A673 (cell line): ENCODE results near the gene PPP6R1. TPM values are rescaled to one million over a fixed set of nuclear protein-coding genes. Genes with fewer than 3 reads are reported as not detected.

Experiments
- BruUV-seq: library from RNA; stranded (reverse); fragments of 400-500 nt; replicated peaks from 2 replicates; lab custom pipeline; 2021; lab: Mats Ljungman, UMichigan
- CTCF ChIA-PET: fragments of 300-600 bp; sonication (Branson Sonifier 250); formaldehyde crosslinking; loops from one replicate; lab custom pipeline; 2022; ENCODE audit warnings: antibody characterized with exemption; lab: Charles Lee
- POLR2A ChIA-PET: fragments of 300-600 bp; sonication (Branson Sonifier 250); formaldehyde crosslinking; loops from one replicate; lab custom pipeline; 2022; ENCODE audit warnings: antibody characterized with exemption; ENCODE audit not compliant: low non-redundant PET; lab: Charles Lee
- DNase-seq: peaks from one replicate; pipeline ENCODE4 v3.0.0-alpha.2; 2015; ENCODE audit warnings: low spot score
- H3K27ac ChIP-seq: fragments of 200-600 bp; sonication (generic); 2 replicates; pipeline ENCODE4 v1.5.1; 2016; ENCODE audit warnings: mixed run types, low read depth, mild to moderate bottlenecking, mixed read lengths, antibody characterized with exemption, low read length; ENCODE audit not compliant: poor library complexity, severe bottlenecking
- H3K27me3 ChIP-seq: fragments of 200-600 bp; sonication (generic); replicated peaks from 2 replicates; pipeline ENCODE4 v1.6.1; 2017; ENCODE audit warnings: mixed run types, low read depth, mild to moderate bottlenecking, mixed read lengths, antibody characterized with exemption, low read length; ENCODE audit not compliant: insufficient read depth, poor library complexity
- H3K36me3 ChIP-seq: fragments of 200-600 bp; sonication (generic); 2 replicates; pipeline ENCODE4 v1.6.1; 2016; ENCODE audit warnings: mixed run types, mild to moderate bottlenecking, mixed read lengths, antibody characterized with exemption, low read length; ENCODE audit not compliant: insufficient read depth, poor library complexity, severe bottlenecking
- H3K4me1 ChIP-seq: fragments of 200-600 bp; sonication (generic); 2 replicates; pipeline ENCODE4 v1.6.1; 2017; ENCODE audit warnings: mixed run types, mild to moderate bottlenecking, mixed read lengths, antibody characterized with exemption, low read length; ENCODE audit not compliant: insufficient read depth, poor library complexity, severe bottlenecking
- H3K4me3 ChIP-seq: fragments of 200-600 bp; sonication (generic); 2 replicates; pipeline ENCODE4 v1.5.1; 2016; ENCODE audit warnings: low read depth, mixed run types, mild to moderate bottlenecking, mixed read lengths, low read length; ENCODE audit not compliant: poor library complexity, severe bottlenecking
- H3K9me3 ChIP-seq: fragments of 200-600 bp; sonication (generic); 2 replicates; pipeline ENCODE4 v1.6.1; 2016; ENCODE audit warnings: mixed run types, low read depth, mild to moderate bottlenecking, mixed read lengths, antibody characterized with exemption, low read length; ENCODE audit not compliant: poor library complexity, severe bottlenecking
- EZH2 ChIP-seq: fragments of 200-600 bp; sonication (generic); IDR thresholded peaks from 2 replicates; pipeline ENCODE4 v1.6.1; 2017; ENCODE audit warnings: borderline replicate concordance, low read depth, mild to moderate bottlenecking, mixed read lengths, antibody characterized with exemption, low read length; ENCODE audit not compliant: poor library complexity, severe bottlenecking
- intact Hi-C: fragments of 100-400 bp; cut with micrococcal nuclease; formaldehyde crosslinking; loops from one replicate; pipeline ENCODE4 v1.10.0; 2022; ENCODE audit not compliant: unreplicated experiment
- total RNA-seq: library from RNA; stranded (reverse); gene quantifications from 2 replicates; pipeline ENCODE4 v1.2.3, GENCODE V29; 2021
- TF ChIP-seq, protein P1 (sequence below): fragments of 300-800, 200-600 bp; sonication (generic); conservative IDR thresholded peaks from 2 replicates; pipeline ENCODE4 v1.5.1; 2017; ENCODE audit warnings: low read depth, mild to moderate bottlenecking, antibody characterized with exemption, low read length, moderate library complexity, mixed read lengths

Gene PPP6R1
- total RNA-seq, 1 experiment from 2014 or later, result 108 TPM

DNA sequence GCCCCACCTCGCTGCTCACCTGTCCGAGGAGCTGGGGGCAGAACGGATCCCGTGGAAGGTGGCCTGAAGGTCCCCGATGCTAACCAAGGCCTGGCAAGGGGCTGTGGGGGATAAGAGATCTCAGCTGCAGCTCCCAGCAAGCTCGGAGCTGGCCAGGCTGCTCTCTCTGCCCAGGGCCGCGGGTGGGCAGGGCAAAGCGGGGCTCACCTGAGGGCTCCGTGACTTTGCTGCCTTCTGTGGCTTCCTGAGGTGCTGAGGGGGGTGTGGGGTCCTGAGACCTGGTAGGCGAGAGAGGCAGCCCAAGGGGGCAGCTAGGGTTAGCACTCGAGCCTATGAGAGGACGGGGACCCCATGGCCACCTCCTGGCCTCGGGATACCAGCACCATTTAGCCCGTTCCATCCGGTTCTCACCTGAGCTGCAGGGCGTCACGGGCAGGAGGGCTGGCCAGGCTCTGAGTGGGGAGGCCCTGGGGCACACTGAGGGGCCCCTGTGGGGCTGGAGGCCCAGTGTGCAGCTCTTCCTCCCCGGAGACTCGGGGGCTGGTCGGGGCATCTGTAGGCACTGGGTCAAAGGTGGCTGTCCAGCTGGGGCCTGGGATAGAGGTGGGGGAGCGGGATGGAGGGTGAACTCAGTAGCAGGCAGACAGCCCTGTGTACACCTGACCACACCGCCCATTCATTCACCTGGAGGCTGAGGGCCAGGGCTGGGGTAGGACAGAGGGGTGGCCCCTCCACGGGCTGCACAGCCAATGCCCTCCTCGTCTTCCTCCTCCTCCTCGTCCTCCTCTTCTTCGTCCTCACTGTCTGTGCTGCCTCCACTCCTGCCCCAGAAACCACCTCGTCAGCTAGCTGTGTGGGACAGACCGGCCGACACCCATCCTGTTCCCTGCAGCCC, 27.2 kb downstream of the PPP6R1 start:
- Histone ChIP-seq H3K36me3 (peaks cover 47% of the 10 kb centered on the region), H3K27ac (no peak overlapping the region), H3K4me3 (no peak overlapping the region), H3K9me3 (no peaks in the 10 kb centered on the region), H3K27me3 (no peaks in the 10 kb centered on the region), H3K4me1 (no peaks in the 10 kb centered on the region)
- ChIA-PET CTCF (no interaction called here), POLR2A (no interaction called here)
- TF ChIP-seq, protein P1, sequence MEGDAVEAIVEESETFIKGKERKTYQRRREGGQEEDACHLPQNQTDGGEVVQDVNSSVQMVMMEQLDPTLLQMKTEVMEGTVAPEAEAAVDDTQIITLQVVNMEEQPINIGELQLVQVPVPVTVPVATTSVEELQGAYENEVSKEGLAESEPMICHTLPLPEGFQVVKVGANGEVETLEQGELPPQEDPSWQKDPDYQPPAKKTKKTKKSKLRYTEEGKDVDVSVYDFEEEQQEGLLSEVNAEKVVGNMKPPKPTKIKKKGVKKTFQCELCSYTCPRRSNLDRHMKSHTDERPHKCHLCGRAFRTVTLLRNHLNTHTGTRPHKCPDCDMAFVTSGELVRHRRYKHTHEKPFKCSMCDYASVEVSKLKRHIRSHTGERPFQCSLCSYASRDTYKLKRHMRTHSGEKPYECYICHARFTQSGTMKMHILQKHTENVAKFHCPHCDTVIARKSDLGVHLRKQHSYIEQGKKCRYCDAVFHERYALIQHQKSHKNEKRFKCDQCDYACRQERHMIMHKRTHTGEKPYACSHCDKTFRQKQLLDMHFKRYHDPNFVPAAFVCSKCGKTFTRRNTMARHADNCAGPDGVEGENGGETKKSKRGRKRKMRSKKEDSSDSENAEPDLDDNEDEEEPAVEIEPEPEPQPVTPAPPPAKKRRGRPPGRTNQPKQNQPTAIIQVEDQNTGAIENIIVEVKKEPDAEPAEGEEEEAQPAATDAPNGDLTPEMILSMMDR, result no peak
- TF ChIP-seq EZH2, result no peak
- intact Hi-C loops, result no loop called here
- no TSS peak for BruUV-seq
- DNase-seq, result no peak

DNA sequence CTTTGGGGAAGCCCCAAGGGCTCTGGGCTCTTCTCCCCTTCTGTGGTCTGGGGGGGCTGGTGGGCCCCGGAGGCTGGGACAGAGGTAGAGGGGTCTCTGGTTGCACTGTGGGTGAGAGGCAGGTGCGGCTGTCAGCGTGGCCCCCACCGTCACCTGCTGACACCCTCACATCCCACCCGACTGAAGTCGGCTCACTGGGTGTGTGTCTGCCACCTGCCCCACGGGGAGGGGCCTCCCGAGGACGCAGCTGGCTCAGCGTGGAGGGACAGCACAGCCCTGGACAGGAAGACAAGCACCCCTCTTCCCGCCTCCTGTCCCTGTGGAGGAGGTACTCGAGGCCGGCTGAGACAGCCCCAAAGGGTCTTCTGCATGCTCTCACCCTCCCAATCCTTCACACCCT, 28.0 kb downstream of the PPP6R1 start:
- ChIA-PET CTCF (no interaction called here), POLR2A (no interaction called here)
- H3K4me3 ChIP-seq, result no peak overlapping the region
- BruUV-seq, result no TSS peak
- H3K27me3 ChIP-seq, result no peaks in the 10 kb centered on the region
- no peaks in the 10 kb centered on the region for H3K4me1 ChIP-seq
- TF ChIP-seq, protein P1, result no peak
- TF ChIP-seq EZH2, result no peak
- peaks cover 38% of the 10 kb centered on the region for H3K36me3 ChIP-seq
- intact Hi-C loops, result no loop called here
- no peak for DNase-seq
- H3K9me3 ChIP-seq, result no peaks in the 10 kb centered on the region
- no peak overlapping the region for H3K27ac ChIP-seq

DNA sequence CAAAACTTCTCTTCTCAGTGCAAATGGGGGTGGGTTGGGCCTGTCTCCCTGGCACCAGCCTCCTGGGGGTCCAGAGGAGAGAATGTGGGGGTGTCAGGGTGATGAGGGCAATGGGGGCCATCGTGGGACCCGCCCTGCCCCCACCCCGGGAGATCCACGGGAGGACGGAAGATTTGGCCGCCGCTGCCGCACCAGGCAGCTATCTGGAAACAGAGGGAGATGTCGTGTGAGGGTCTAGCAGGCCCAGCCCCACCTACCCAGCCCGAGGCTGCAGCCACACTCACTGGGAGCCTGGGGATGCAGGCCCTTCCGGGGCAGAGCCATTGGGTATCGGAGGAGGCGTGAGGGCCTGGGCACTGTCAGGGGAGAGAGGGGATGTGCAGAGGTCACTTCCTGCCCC, 28.5 kb downstream of the PPP6R1 start:
- intact Hi-C loops, result no loop called here
- no TSS peak for BruUV-seq
- POLR2A ChIA-PET, result no interaction called here

More for the DNA sequence above, 28.5 kb downstream of the PPP6R1 start:
- Histone ChIP-seq H3K27ac (no peak overlapping the region), H3K27me3 (no peaks in the 10 kb centered on the region), H3K4me1 (no peaks in the 10 kb centered on the region), H3K9me3 (no peaks in the 10 kb centered on the region), H3K4me3 (no peak overlapping the region), H3K36me3 (peaks cover 37% of the 10 kb centered on the region)
- TF ChIP-seq, protein P1, result no peak
- no peak for TF ChIP-seq EZH2
- CTCF ChIA-PET, result no interaction called here
- no peak for DNase-seq
